ENCODE results near the gene LYL1. TPM values are rescaled to one million over a fixed set of nuclear protein-coding genes. Genes with fewer than 3 reads are reported as not detected.

LYL1 gene
- total and polyA plus RNA-seq, 9 of the 15 experiments (the other 6 are each of a cell fraction or from before 2014, with no cell fraction given) = 1.3 to 266 (median 34.0) TPM

GRCh38 chr19:13118424-13119193 is 16.0 kb upstream of the LYL1 start (continued):
- no peak for TF ChIP-seq ZNF592 (IDR thresholded peaks at IDR 0.05)
- TF ChIP-seq JUND (IDR thresholded peaks at IDR 0.05; ENCODE audit: borderline replicate concordance, low read depth, low read length) = 0 out of 2 replicates have a peak, but pooled peaks have one; percentile 10
- TF ChIP-seq JUND (tag; IDR thresholded peaks at IDR 0.05; ENCODE audit: borderline replicate concordance, low read depth, low read length) = no peak
- TF ChIP-seq ELF2 (CRISPR knock-in tag; IDR thresholded peaks at IDR 0.05) = no peak
- TF ChIP-seq, protein P1, sequence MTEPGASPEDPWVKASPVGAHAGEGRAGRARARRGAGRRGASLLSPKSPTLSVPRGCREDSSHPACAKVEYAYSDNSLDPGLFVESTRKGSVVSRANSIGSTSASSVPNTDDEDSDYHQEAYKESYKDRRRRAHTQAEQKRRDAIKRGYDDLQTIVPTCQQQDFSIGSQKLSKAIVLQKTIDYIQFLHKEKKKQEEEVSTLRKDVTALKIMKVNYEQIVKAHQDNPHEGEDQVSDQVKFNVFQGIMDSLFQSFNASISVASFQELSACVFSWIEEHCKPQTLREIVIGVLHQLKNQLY (CRISPR knock-in tag; conservative IDR thresholded peaks at IDR 0.05) = no peak
- TF ChIP-seq ZC3H11A (IDR thresholded peaks at IDR 0.05; ENCODE audit: low read depth, low read length) = no peak
- TF ChIP-seq GATA2 (CRISPR knock-in tag; IDR thresholded peaks at IDR 0.05) = peak; percentile 55
- no peak for TF ChIP-seq SP1 (CRISPR knock-in tag; IDR thresholded peaks at IDR 0.05)
- TF ChIP-seq CEBPB (tag; IDR thresholded peaks at IDR 0.05) = no peak
- no peak for TF ChIP-seq ZNF609 (CRISPR knock-in tag; IDR thresholded peaks at IDR 0.05; ENCODE audit: borderline replicate concordance)
- TF ChIP-seq, protein P2, sequence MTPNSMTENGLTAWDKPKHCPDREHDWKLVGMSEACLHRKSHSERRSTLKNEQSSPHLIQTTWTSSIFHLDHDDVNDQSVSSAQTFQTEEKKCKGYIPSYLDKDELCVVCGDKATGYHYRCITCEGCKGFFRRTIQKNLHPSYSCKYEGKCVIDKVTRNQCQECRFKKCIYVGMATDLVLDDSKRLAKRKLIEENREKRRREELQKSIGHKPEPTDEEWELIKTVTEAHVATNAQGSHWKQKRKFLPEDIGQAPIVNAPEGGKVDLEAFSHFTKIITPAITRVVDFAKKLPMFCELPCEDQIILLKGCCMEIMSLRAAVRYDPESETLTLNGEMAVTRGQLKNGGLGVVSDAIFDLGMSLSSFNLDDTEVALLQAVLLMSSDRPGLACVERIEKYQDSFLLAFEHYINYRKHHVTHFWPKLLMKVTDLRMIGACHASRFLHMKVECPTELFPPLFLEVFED (CRISPR knock-in tag; conservative IDR thresholded peaks at IDR 0.05) = peak; percentile 84; the same call in 1 of the 2 replicates
- TF ChIP-seq ZNF507 (tag; conservative IDR thresholded peaks at IDR 0.05) = no peak
- TF ChIP-seq ZNF124 (CRISPR knock-in tag; IDR thresholded peaks at IDR 0.05) = no peak
- no peak for TF ChIP-seq ZNF354B (CRISPR knock-in tag; IDR thresholded peaks at IDR 0.05)

All from K562 (cell line).